Smooth muscle cell (in vitro differentiated cells): ENCODE results near the gene ZNF69. TPM values are rescaled to one million over a fixed set of nuclear protein-coding genes. Genes with fewer than 3 reads are reported as not detected.
"Not testable (repeated sequence)": the region's sequence is repeated elsewhere in the genome, so short reads cannot be mapped to it uniquely, and the experiment has no call there.

Experiments used
- DNase-seq: peaks from one replicate; lab custom pipeline; 2025; ENCODE audit not compliant: unreplicated experiment; lab: John Stamatoyannopoulos, UW
- H2AFZ ChIP-seq: fragments of 200-600 bp; sonication (generic); 2 replicates; pipeline ENCODE4 v1.6.0; 2016; ENCODE audit warnings: antibody characterized with exemption, low read depth, mild to moderate bottlenecking
- H3F3A ChIP-seq: fragments of 200-600 bp; sonication (generic); 2 replicates; pipeline ENCODE4 v1.6.0; 2017; ENCODE audit warnings: antibody characterized with exemption, low read depth
- H3K27ac ChIP-seq: fragments of 200-600 bp; sonication (generic); 2 replicates; pipeline ENCODE4 v1.5.1; 2016; ENCODE audit warnings: low read depth, mild to moderate bottlenecking
- H3K27me3 ChIP-seq: fragments of 200-600 bp; sonication (generic); 2 replicates; pipeline ENCODE4 v1.6.1; 2016; ENCODE audit warnings: low read depth, mild to moderate bottlenecking
- H3K36me3 ChIP-seq: fragments of 200-600 bp; sonication (generic); 2 replicates; pipeline ENCODE4 v1.5.1; 2016; ENCODE audit warnings: low read depth
- H3K4me1 ChIP-seq: fragments of 200-600 bp; sonication (generic); 2 replicates; pipeline ENCODE4 v1.5.1; 2016; ENCODE audit warnings: low read depth
- H3K4me2 ChIP-seq: fragments of 200-600 bp; sonication (generic); 2 replicates; pipeline ENCODE4 v1.6.0; 2016; ENCODE audit warnings: mild to moderate bottlenecking
- H3K4me3 ChIP-seq: fragments of 200-600 bp; sonication (generic); 2 replicates; pipeline ENCODE4 v1.5.1; 2016; ENCODE audit warnings: mild to moderate bottlenecking
- H3K79me2 ChIP-seq: fragments of 200-600 bp; sonication (generic); 2 replicates; pipeline ENCODE4 v1.6.0; 2016; ENCODE audit warnings: low read depth, mild to moderate bottlenecking
- H3K9ac ChIP-seq: fragments of 200-600 bp; sonication (generic); 2 replicates; pipeline ENCODE4 v1.6.0; 2016; ENCODE audit warnings: low read depth
- H3K9me3 ChIP-seq: fragments of 200-600 bp; sonication (generic); replicated peaks from 2 replicates; pipeline ENCODE4 v1.5.1; 2016; ENCODE audit warnings: low read depth
- H4K20me1 ChIP-seq: fragments of 200-600 bp; sonication (generic); 2 replicates; pipeline ENCODE4 v1.6.0; 2016; ENCODE audit warnings: low read depth
- WGBS: methylation state at CpG from one replicate; pipeline ENCODE4 v1.1.7; 2016; ENCODE audit warnings: low lambda C conversion rate; 5-methylcytosine and 5-hydroxymethylcytosine counted together
- polyA plus RNA-seq: library from polyadenylated mRNA; unstranded; fragments of >200 nt; fragmentation: Nextera tagmentation; extraction: Ambion mirVana; gene quantifications from 2 replicates; pipeline ENCODE4 v1.2.1, GENCODE V29; 2016
- total RNA-seq: library from RNA; depleted of rRNA; stranded (reverse); fragments of >200 nt; gene quantifications from 2 replicates; pipeline ENCODE4 v1.2.3, GENCODE V29; 2014
- TF ChIP-seq, protein P1 (sequence below): fragments of 200-600 bp; sonication (generic); IDR thresholded peaks from 2 replicates; pipeline ENCODE4 v1.5.1; 2017; ENCODE audit warnings: borderline replicate concordance, mild to moderate bottlenecking, antibody characterized with exemption; ENCODE audit not compliant: insufficient read depth, poor library complexity, severe bottlenecking

ZNF69 gene
- total and polyA plus RNA-seq, 2 experiments from 2014 or later, result 4.6 to 8.8 TPM

DNA sequence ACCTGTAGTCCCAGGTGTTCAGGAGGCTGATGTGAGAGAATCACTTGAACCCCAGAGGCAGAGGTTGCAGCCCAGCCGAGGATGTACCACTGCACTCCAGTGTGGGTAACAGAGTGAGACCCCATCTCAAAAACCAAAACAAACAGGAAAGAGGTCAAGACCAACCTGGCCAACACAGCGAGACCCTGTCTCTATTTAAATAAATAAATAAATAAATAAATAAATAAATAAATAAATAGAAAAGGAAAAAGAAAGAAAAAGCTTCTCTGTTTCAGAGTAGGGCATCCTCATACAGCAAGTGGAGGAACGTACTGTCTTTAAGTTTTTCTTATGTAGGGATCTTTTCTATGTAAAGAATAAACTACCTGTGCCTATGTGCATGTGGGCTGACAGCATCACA is 39.6 kb downstream of the ZNF69 start:
- H3K27me3 ChIP-seq, result no peaks in the 10 kb centered on the region
- no peak overlapping the region for H3K4me3 ChIP-seq
- TF ChIP-seq, protein P1, sequence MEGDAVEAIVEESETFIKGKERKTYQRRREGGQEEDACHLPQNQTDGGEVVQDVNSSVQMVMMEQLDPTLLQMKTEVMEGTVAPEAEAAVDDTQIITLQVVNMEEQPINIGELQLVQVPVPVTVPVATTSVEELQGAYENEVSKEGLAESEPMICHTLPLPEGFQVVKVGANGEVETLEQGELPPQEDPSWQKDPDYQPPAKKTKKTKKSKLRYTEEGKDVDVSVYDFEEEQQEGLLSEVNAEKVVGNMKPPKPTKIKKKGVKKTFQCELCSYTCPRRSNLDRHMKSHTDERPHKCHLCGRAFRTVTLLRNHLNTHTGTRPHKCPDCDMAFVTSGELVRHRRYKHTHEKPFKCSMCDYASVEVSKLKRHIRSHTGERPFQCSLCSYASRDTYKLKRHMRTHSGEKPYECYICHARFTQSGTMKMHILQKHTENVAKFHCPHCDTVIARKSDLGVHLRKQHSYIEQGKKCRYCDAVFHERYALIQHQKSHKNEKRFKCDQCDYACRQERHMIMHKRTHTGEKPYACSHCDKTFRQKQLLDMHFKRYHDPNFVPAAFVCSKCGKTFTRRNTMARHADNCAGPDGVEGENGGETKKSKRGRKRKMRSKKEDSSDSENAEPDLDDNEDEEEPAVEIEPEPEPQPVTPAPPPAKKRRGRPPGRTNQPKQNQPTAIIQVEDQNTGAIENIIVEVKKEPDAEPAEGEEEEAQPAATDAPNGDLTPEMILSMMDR, result no peak
- no peak for DNase-seq
- peaks cover 3% of the 10 kb centered on the region for H3K9me3 ChIP-seq
- peaks cover 48% of the 10 kb centered on the region for H3K79me2 ChIP-seq
- H3K36me3 ChIP-seq, result no peaks in the 10 kb centered on the region
- 99% methylated on average over 3 of the region's 3 CpGs for WGBS
- H3F3A ChIP-seq, result peaks cover 6% of the 10 kb centered on the region
- H3K27ac ChIP-seq, result no peak overlapping the region
- no peak overlapping the region for H3K9ac ChIP-seq
- H3K4me1 ChIP-seq, result peaks cover 6% of the 10 kb centered on the region
- no peaks in the 10 kb centered on the region for H4K20me1 ChIP-seq
- H2AFZ ChIP-seq, result no peak overlapping the region
- no peak overlapping the region for H3K4me2 ChIP-seq

DNA sequence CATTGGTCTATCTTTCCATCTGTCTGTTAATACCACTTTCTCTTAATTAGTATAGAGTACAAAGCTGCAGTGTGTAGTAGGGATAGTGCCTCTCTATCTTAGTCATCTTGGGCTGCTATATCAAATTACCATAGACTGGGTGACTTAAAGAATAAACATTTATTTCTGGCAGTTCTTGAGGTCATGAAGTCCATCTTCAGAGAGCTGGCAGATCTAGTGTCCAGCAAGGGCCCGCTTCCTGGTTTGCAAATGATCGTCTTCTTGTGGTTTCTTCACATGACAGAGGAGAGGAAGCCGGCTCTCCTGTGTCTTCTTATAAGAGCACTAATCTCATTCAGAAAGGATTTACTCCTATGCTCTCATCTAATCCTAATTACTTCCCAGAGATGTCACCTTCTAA is 43.5 kb downstream of the ZNF69 start:
- H3K4me1 ChIP-seq, result peaks cover 2% of the 10 kb centered on the region
- no peak overlapping the region for H3K4me3 ChIP-seq
- no peaks in the 10 kb centered on the region for H3K27me3 ChIP-seq
- no peak overlapping the region for H3K4me2 ChIP-seq
- H3F3A ChIP-seq, result no peaks in the 10 kb centered on the region
- no peak for DNase-seq
- H3K9me3 ChIP-seq, result peaks cover 12% of the 10 kb centered on the region
- TF ChIP-seq, protein P1, result no peak
- H4K20me1 ChIP-seq, result no peaks in the 10 kb centered on the region
- no peak overlapping the region for H2AFZ ChIP-seq
- peaks cover 60% of the 10 kb centered on the region for H3K79me2 ChIP-seq
- no peaks in the 10 kb centered on the region for H3K36me3 ChIP-seq
- H3K27ac ChIP-seq, result no peak overlapping the region
- no peak overlapping the region for H3K9ac ChIP-seq
- WGBS, result 96% methylated on average over 3 of the region's 3 CpGs

DNA sequence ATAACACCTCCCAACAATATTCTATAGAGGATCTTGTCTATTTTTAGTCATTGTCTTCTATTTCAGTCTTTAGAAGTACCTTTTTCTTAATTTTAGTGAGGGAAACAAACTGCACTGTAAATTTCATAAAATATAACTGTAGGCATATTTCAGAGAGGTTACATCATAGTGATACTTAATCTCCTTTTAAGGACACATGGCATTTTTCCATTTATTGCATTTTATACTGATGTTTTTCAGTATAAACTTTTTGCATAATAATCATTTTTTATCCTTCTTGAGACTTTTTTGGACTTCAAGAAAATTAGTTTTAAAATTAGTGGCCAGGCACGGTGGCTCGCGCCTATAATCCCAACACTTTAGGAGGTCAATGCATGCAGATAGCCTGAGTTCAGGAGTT is 43.9 kb downstream of the ZNF69 start:
- WGBS, result 96% methylated on average over 3 of the region's 3 CpGs
- Histone ChIP-seq H3K79me2 (peaks cover 56% of the 10 kb centered on the region), H3K4me2 (no peak overlapping the region), H3K9ac (no peak overlapping the region), H3K4me3 (no peak overlapping the region), H2AFZ (no peak overlapping the region), H3K4me1 (no peaks in the 10 kb centered on the region), H4K20me1 (no peaks in the 10 kb centered on the region), H3K36me3 (no peaks in the 10 kb centered on the region), H3K9me3 (peaks cover 12% of the 10 kb centered on the region), H3K27ac (no peak overlapping the region), H3K27me3 (no peaks in the 10 kb centered on the region), H3F3A (no peaks in the 10 kb centered on the region)
- TF ChIP-seq, protein P1, result no peak
- DNase-seq, result no peak

DNA sequence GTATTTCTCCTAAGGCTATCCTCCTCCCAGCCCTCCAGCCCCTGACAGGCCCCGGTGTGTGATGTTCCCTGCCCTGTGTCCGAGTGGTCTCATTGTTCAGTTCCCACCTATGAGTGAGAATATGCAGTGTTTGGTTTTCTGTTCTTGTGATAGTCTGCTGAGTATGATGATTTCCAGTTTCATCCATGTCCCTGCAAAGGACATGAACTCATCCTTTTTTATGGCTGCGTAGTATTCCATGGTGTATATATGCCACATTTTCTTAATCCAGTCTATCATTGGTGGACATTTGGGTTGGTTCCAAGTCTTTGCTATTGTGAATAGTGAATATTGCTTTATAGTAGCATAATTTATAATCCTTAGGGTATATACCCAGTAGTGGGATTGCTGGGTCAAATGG is 48.2 kb downstream of the ZNF69 start:
- H3F3A ChIP-seq, H3K27me3 ChIP-seq, H3K4me3 ChIP-seq, H3K9ac ChIP-seq, DNase-seq, H4K20me1 ChIP-seq, H3K27ac ChIP-seq, H2AFZ ChIP-seq, H3K4me2 ChIP-seq, H3K36me3 ChIP-seq, H3K4me1 ChIP-seq: not testable (repeated sequence)
- Histone ChIP-seq H3K79me2 (peaks cover 50% of the 10 kb centered on the region), H3K9me3 (peaks cover 32% of the 10 kb centered on the region)
- 97% methylated on average over 3 of the region's 3 CpGs for WGBS

DNA sequence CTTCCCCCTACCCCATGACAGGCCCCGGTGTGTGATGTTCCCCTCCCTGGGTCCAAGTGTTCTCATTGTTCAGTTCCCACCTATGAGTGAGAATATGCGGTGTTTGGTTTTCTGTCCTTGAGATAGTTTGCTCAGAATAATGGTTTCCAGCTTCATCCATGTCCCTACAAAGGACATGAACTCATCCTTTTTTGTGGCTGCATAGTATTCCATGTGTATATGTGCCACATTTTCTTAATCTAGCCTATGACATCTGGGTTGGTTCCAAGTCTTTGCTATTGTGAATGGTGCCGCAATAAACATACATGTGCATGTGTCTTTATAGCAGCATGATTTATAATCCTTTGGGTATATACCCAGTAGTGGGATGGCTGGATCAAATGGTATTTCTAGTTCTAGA is 50.8 kb downstream of the ZNF69 start:
- H3K9ac ChIP-seq, H3K36me3 ChIP-seq, DNase-seq, H2AFZ ChIP-seq, H3K4me1 ChIP-seq, H3K4me2 ChIP-seq, H3F3A ChIP-seq, H3K27ac ChIP-seq, H3K27me3 ChIP-seq, H4K20me1 ChIP-seq, H3K4me3 ChIP-seq: not testable (repeated sequence)
- Histone ChIP-seq H3K9me3 (peaks cover 43% of the 10 kb centered on the region), H3K79me2 (peaks cover 50% of the 10 kb centered on the region)
- 96% methylated on average over 3 of the region's 3 CpGs for WGBS

DNA sequence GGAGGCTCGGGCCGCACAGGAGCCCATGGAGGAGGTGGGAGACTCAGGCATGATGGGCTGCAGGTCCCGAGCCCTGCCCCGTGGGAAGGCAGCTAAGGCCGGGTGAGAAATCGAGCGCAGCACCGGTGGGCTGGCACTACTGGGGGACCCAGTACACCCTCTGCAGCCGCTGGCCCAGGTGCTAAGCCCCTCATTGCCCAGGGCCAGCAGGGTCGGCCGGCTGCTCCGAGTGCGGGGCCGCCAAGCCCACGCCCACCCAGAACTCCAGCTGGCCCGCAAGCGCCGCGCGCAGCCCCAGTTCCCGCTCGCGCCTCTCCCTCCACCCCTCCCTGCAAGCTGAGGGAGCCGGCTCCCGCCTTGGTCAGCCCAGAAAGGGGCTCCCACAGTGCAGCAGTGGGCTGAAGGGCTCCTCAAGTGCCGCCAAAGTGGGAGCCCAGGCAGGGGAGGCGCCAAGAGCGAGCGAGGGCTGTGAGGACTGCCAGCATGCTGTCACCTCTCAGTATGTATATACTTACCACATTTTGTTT is 53.8 kb downstream of the ZNF69 start:
- not testable (repeated sequence) for H3K36me3 ChIP-seq, H3K4me2 ChIP-seq, H3K27me3 ChIP-seq, H4K20me1 ChIP-seq, H3K27ac ChIP-seq, H3K4me3 ChIP-seq, H3F3A ChIP-seq, H3K9ac ChIP-seq, H3K4me1 ChIP-seq, DNase-seq, H2AFZ ChIP-seq
- 98% methylated on average over 29 of the region's 29 CpGs for WGBS
- H3K9me3 ChIP-seq, result peaks cover 56% of the 10 kb centered on the region
- H3K79me2 ChIP-seq, result peaks cover 36% of the 10 kb centered on the region
